ES-I3 (cell line): ENCODE measurements around the gene CD276.
A peak's percentile ranks its signal among the peaks of the same experiment; 100 is the strongest.

ENCODE experiments used
- H3K36me3 ChIP-seq: 2 replicates; pipeline ENCODE4 v1.6.1; 2013; ENCODE audit warnings: mild to moderate bottlenecking, low read length, control low read depth, moderate library complexity; ENCODE audit not compliant: insufficient read depth
- H3K4me1 ChIP-seq: 2 replicates; pipeline ENCODE4 v1.6.1; 2013; ENCODE audit warnings: mild to moderate bottlenecking, control low read depth, low read length; ENCODE audit not compliant: insufficient read depth
- H3K9ac ChIP-seq: 2 replicates; pipeline ENCODE4 v1.6.1; 2013; ENCODE audit warnings: low read depth, mild to moderate bottlenecking, low read length, moderate library complexity
- H3K9me3 ChIP-seq: 2 replicates; pipeline ENCODE4 v1.6.1; 2013; ENCODE audit warnings: mild to moderate bottlenecking, low read length, moderate library complexity; ENCODE audit not compliant: control insufficient read depth, insufficient read depth

The CD276 gene

DNA sequence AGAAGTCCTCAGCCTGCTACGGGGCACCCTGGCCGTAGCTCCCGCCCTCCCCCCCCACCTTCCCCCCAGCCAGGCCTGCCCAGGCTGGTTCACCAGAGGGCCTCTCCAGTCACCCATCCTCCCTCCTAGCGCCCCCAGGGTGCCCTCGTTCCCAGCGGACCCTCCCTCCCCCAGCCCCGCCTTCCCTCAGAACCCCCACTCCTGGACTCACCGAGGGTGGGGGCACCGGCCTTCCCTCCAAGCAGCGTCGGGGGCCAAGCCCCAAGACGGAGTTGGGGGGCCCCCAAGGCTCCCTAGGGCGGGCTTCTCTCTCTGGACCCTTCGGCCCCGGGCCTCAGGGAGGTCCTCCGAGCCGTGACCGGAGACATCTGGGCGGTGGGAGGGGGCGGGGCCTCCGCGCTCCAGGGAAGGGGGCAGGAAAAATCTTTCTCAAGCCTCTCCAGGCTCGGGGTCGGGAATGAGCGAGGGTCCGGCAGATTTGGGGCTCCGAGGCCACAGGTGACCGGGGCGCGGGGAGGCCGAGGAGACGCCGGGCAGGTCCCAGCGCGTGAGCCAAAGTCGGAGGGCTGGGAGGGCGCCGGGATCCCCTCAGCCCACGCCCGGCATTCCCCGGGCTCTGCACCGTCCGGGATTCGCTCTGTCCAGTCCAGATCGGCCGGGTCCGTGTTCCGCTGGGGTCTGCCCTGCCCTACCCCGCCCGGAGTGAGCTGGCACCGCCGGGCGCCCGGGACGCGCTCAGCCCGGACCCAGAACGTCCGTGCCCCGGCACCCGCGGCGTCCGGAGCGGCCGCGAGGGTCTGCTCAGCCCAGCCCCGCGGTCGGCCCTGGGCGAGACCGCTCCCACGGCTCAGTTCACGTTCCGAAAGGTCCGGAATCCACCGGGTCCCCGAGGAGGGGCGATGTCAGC, 68.0 kb downstream of the CD276 start:
- no peaks in the 10 kb centered on the region for H3K9me3 ChIP-seq
- no peaks in the 10 kb centered on the region for H3K36me3 ChIP-seq
- peaks cover 14% of the 10 kb centered on the region for H3K4me1 ChIP-seq
- peak overlapping the region; percentile 83 for H3K9ac ChIP-seq

DNA sequence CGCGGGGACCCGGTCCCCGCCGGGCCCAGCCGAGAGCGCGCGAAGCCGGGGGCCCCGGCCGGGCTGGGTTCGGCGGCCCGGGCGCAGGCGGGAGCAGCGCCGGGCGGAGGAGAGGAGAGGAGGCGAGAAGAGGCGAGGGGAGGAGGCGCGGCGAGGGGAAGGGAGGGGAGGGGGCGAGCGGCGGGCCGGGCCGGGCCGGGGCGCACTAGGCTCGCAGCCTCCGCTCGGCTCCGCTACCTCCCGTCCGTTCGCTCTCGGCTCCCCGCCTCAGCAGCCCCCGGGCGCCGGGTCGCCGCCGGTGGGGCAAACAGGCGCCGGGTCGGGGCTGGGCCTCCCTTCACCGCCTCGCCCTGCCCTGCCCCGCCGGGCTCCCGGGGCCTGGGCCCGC, 68.6 kb downstream of the CD276 start:
- peak overlapping the region; percentile 83 for H3K9ac ChIP-seq

DNA sequence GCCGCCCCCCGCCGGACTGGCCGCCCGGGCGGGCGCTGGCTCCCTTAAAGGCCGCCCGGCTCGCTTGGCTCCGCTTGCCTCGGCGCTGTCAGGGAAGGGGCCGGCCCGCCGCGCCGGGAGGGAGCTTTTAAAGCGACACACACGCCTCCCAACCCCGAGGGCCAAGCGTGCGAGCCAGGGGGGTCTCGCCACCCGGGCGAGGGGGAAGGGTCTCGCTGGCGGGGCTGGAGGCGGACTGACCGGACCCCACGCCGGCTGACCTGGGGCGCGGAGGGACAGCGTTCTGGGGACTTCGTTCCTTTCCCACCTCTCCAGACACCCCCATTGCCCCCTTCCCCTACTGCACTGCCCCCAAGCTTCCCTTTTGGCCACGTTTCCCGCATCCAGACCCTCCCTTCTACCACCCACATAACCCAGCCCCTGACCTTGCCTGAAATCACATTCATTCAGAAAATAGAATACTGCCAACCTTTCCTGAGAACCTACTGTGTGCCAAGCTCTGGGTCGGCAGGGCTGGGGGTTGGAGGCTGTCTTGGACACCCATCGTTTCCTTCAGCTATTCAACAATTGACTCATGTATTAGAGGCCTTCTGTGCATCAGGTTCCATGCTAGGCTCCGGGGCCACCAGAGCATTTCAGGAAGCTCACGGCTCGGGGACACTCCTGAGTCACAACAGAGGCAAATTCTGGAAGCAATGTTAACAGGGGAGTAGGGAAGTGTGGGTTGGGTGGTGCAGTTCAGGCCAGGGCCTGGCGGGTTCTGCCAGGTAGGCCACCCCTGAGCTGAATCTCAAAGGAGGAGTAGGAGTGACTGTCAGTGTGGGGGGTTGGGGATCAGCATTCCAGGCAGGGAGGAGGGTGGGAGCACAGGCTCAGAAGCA, 69.3 kb downstream of the CD276 start, which contains the start of gene INSYN1:
Gene INSYN1 (minus strand): TSS at position 102 of the 881 bp plus-strand sequence. CDS start 2,221 bp downstream, outside the sequence.
- no peaks in the 10 kb centered on the region for H3K36me3 ChIP-seq
- no peaks in the 10 kb centered on the region for H3K9me3 ChIP-seq
- peak within 1 kb of the TSS; percentile 83 for H3K9ac ChIP-seq
- peaks cover 13% of the 10 kb centered on the region for H3K4me1 ChIP-seq

More for the DNA sequence above, 68.6 kb downstream of the CD276 start:
- Histone ChIP-seq H3K36me3 (no peaks in the 10 kb centered on the region), H3K9me3 (no peaks in the 10 kb centered on the region), H3K4me1 (peaks cover 13% of the 10 kb centered on the region)

DNA sequence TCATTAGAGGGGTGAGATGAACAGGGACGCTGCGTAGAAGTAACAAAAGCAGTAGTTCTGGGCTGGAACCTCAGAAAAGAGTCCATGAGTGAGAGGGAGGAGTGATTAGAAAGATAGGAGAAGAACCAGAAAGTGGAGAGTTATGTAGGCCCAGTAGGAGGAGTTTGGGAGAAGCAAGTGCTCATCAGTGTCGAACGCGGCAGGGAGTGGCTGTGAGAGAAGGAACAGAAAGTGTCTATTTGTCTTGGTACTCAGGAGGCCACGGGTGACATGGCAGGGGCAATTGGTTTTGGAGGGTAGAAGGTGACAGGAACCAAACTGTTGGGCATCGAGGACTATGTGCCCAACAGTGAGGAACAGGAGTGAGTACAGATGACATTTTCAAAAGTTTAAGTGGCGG, 70.3 kb downstream of the CD276 start:
- no peaks in the 10 kb centered on the region for H3K36me3 ChIP-seq
- no peak overlapping the region; the same call in 1 of the 2 replicates for H3K9ac ChIP-seq
- H3K9me3 ChIP-seq: no peaks in the 10 kb centered on the region
- peaks cover 13% of the 10 kb centered on the region for H3K4me1 ChIP-seq

DNA sequence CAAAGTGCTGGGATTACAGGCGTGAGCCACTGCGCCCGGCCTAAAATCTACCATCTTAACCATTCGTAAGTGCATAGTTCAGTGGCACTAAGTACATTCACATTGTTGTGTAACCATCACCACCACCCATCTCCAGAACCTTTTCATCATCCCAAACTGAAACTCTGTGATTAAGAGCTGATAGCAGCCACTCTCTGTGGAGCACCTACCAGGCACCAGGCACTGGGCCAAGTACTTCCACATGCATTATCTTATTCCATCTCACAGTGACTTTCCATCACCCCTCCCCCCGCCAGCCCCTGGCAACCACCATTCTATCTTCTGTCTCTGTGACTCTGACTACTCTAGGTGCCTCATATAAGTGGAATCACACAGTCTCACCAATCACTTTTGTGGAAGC, 71.3 kb downstream of the CD276 start:
- Histone ChIP-seq H3K36me3 (no peaks in the 10 kb centered on the region), H3K9ac (no peak overlapping the region), H3K9me3 (no peaks in the 10 kb centered on the region)

DNA sequence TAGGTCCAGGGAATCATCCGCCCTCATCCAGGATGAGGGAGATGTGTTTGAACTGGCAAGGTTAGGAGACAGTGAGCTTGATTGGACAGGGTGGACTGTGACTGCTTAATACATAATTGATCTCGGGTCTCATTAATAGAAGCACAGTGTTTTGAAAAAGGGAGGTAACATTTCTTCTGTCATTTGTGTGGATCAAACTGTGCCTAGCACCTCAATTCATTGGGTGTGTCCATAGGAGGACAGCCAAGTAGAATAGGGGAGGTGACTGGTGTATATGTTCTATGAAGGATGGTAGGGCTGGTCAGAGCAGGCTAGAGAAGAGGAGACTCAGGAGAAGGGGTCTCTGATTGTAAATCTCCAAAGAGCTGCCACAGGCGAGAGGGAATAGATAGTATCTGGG, 71.8 kb downstream of the CD276 start:
- Histone ChIP-seq H3K36me3 (no peaks in the 10 kb centered on the region), H3K9ac (no peak overlapping the region), H3K4me1 (peaks cover 13% of the 10 kb centered on the region), H3K9me3 (no peaks in the 10 kb centered on the region)

More for the DNA sequence above, 71.3 kb downstream of the CD276 start:
- peaks cover 13% of the 10 kb centered on the region for H3K4me1 ChIP-seq

DNA sequence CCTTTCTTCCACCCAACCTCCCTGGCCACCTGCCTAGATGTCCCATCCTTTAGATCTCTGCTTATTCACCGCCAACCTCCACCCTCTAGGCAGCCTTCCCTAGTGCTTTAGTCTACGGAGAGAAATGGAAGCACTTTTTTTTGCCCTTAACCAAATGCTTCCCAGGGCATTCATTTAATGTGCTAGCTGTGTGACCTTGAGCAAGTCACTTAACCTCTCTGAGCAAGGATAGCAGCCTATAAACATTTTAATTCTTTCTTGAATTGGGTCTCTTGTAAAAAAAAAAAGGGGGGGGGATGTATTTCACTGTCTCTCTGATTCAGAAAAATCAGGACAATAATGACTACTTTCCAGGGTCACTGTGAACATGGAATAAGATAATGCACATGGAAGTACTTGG, 72.2 kb downstream of the CD276 start:
- H3K4me1 ChIP-seq: peaks cover 13% of the 10 kb centered on the region
- no peak overlapping the region for H3K9ac ChIP-seq
- no peaks in the 10 kb centered on the region for H3K9me3 ChIP-seq
- H3K36me3 ChIP-seq: no peaks in the 10 kb centered on the region

DNA sequence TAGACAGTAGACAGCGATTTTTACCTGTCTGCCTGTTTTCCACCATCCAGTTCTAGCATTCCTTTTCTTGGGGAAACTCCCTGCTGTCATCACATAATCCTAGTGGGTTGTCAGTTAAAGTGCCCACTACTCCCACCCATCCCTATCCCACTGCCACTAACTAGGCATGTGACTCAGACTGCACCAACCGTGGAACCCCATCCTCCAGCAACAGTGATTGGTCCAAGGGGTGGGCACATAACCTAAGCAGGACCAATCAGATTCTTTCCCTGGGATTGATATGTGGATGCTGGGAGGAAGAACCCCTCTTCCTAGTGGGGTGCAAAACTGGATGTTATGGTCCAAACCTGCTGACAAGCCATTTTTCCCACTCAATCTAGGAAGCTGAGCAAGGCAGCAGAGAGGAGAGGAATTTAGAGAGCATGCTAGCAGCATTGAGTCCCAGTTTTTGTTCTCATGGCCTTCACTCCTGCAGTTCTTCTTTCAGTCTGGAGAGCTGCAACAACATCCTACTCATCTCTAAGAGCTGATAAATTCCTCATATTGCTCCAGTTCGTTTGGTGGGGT, 72.8 kb downstream of the CD276 start:
- Histone ChIP-seq H3K9me3 (no peaks in the 10 kb centered on the region), H3K4me1 (peaks cover 14% of the 10 kb centered on the region), H3K9ac (no peak overlapping the region), H3K36me3 (no peaks in the 10 kb centered on the region)

DNA sequence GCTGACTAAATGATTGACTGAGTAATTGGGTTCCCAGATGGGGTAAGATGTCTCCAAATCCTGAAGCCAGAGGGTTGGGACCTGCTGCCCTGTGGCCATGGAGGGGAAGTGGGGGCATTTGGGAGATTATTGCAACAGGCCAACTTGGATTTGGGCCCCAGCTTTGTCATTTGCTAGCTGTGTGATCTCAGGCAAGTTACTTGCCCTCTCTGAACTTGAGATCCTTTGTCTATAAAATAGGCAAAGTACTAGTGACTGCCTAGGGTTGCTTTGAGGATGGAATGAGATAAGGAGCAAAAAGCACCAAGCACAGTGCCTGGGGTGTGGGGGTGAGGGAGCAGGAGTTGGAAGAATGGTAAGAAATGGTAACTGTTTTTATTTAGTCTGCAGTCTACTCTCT, 73.4 kb downstream of the CD276 start:
- Histone ChIP-seq H3K9me3 (no peaks in the 10 kb centered on the region), H3K4me1 (peaks cover 18% of the 10 kb centered on the region), H3K9ac (no peak overlapping the region), H3K36me3 (no peaks in the 10 kb centered on the region)

DNA sequence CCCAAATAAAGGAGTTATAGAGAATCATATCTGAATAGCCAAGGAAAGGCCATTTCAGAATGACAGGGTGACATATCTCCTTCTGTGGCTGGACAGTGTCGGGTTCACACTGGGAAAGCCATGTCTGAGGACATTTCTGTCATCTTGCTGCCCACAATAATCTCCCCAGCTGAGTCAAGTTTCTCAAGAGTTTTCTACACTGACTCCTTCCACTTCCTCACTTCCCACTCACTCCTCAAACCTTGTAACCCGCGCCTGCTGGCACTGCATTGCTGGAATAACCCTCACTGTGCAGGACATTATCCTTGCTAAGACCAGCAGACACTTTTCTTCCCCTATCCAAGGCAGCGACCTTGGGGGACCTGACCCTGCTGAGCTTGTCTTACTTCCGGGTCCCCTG, 74.3 kb downstream of the CD276 start:
- Histone ChIP-seq H3K4me1 (peaks cover 18% of the 10 kb centered on the region), H3K36me3 (no peaks in the 10 kb centered on the region), H3K9ac (no peak overlapping the region), H3K9me3 (no peaks in the 10 kb centered on the region)

DNA sequence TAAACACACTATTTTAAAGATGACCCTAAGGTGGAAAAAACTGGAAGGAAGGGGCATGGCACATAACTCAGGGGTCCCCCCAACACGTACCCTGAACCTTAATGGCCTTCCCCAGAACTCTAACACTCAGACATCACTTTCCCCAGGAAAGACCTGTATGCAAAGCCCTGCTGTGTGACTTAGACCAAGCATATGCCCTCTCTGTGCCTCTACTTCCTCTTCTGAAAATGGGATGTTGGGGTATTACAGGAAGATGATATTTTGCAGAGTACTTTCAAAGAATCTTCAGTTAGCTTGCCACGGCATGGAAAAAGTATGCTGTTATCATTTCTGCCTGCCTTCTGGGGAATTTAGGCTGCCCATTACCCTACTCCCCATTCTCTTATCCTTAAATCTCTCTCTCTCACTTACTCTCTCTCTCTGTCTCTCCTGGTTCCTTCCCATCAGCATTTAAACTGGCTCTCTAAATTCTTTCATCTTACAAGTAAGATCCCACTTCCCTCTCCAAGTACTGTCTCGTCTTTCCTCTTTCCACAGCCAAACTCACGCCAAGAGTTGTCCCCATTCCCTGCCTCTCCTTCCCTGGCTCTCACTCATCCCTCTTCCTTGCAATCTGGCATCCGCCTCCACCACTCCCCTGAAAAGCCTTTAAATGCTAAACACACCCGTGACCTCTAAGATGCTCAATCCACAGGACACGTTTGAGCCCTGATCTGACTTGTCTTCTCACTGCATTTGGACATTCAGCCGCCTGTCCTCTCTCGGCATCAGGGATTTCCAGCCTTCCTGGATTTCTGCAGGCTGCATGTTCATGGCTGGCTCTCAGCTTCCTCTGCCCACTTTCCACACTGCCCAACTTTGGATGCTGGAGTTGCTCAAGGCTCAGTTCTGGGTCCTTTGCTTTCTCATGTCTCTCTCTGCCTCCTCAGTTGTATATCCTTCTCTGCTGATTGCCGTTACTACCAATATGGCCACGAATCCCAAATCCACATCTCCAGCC, 76.4 kb downstream of the CD276 start:
- H3K4me1 ChIP-seq: 0 out of 2 replicates have a peak, but pooled peaks cover 6% of the 10 kb centered on the region

DNA sequence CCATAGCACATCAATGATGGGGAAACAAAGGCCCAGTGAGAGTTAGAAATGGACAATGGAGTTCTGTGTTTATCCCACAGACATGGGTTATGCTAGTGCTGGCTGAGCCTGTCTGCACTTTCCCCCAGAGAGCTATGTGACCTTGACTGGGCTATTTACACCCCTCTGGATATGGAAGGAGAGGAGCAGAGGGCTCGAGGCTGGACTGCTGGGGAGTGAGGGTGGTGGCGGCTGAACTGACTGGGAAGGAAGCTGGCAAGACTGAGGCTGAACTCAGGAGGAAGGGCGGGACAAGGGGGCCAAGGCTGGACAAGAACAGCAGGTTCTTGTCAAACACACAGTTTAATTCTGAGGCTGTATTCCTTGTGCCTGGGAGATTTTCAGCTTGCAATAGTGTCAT, 79.7 kb downstream of the CD276 start:
- H3K4me1 ChIP-seq: peaks cover 16% of the 10 kb centered on the region; the same call in 1 of the 2 replicates
- H3K9me3 ChIP-seq: no peaks in the 10 kb centered on the region
- no peaks in the 10 kb centered on the region for H3K36me3 ChIP-seq
- no peak overlapping the region for H3K9ac ChIP-seq

More for the DNA sequence above, 76.4 kb downstream of the CD276 start:
- no peak overlapping the region for H3K9ac ChIP-seq
- no peaks in the 10 kb centered on the region for H3K36me3 ChIP-seq
- H3K9me3 ChIP-seq: no peaks in the 10 kb centered on the region
